HG02870 (cell line): ENCODE results near the gene NME4.
"Not testable (repeated sequence)": the region's sequence is repeated elsewhere in the genome, so short reads cannot be mapped to it uniquely, and the experiment has no call there.

ENCODE experiments used
- ATAC-seq: cut with Tn5 transposase; IDR thresholded peaks from one replicate; pipeline ENCODE4 v1.9.1; 2021; ENCODE audit warnings: mild to moderate bottlenecking, moderate library complexity; ENCODE audit not compliant: unreplicated experiment

Gene NME4

DNA sequence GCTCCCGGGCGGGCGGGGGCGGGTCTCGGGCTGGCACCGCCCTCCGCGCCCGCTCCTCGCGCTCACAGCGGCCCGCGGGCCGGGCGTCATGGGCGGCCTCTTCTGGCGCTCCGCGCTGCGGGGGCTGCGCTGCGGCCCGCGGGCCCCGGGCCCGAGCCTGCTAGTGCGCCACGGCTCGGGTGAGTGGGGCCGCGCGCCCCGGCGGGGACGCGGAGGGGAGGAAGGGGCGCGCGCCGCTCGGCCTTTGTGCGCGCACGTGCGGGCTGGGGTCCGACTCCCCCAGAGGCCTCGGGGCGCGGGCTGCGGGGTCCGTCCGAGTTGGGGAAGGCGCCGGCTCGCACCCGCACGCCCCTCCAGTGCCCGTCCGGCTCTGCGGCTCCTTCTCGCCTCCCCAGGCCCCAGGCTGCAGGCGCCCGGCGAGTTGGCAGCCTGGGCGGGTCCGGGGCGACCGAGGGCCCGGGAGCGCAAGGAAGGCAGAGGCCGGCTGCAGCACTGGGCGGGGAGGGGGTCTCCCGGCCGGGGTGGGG lies at the start of gene NME4:
Gene NME4 (plus strand): TSS at position 65 of the 527 bp plus-strand sequence. CDS start 24 bp downstream, at position 89.
- no peak for ATAC-seq

- no peak for ATAC-seq
These were observed 49.8 kb upstream of the NME4 start for GRCh38 chr16:347203-347602.

DNA sequence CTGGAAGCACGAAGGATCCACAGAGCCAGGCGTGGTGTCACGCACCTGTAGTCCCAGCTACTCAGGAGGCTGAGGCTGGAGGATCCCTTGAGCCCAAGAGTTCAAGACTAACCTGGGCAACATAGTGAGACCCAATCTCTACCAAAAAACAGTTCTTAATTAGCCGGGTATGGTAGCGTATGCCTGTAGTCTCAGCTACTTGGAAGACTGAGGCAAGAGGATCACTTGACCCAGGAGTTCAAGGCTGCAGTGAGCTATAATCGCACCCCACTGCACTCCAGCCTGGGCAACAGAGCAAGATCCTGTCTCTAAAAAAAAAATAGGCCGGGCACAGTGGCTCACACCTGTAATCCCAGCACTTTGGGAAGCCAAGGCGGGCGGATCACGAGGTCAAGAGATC lies 48.5 kb upstream of the NME4 start:
- ATAC-seq = not testable (repeated sequence)

GRCh38 chr16:349211-349610 lies 47.8 kb upstream of the NME4 start:
- no peak for ATAC-seq

- ATAC-seq = no peak
These were observed 46.8 kb upstream of the NME4 start for GRCh38 chr16:350203-350602.

DNA sequence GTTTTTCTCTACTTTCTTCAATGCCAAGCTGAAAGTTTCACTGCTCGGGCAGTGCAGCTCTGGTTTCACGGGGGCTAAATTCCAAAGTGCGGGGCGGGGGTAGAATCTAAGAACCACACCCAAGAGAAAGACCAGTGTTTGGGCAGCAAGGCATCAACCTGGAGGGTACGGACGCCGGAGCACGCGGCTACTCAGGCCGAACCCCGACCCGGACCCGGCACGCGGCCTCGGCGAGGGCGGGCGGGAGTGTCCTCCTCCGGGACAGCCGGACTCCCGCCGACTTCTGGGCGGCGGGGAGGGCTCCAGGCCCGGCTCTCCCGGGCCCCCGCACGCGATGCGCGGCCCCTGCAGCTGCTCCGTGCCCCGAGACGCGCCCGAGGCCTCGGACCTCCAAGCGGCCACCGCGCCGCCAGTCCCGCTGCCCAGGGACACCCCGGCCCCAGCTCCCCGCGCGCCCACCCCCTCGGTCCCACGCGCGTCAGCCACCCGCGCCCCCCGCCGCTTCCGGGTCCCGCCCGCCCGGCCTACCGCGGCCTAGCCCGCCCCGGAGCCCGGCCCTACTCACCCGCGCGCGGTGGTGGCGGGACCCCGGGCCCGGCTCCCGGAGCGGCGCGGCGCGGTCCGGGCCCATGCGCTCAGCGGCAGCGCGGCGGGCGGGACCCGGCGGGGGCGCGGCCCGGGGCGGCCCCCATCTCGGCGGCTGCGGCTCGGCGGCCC lies 45.0 kb upstream of the NME4 start:
- ATAC-seq = no peak

- ATAC-seq = peak; percentile 65
These were observed 44.2 kb upstream of the NME4 start, which contains the start of gene AXIN1 for GRCh38 chr16:352547-353403. TSS of gene AXIN1 (minus strand) at chr16:352723. CDS start at chr16:347025, 5,698 bp downstream.

DNA sequence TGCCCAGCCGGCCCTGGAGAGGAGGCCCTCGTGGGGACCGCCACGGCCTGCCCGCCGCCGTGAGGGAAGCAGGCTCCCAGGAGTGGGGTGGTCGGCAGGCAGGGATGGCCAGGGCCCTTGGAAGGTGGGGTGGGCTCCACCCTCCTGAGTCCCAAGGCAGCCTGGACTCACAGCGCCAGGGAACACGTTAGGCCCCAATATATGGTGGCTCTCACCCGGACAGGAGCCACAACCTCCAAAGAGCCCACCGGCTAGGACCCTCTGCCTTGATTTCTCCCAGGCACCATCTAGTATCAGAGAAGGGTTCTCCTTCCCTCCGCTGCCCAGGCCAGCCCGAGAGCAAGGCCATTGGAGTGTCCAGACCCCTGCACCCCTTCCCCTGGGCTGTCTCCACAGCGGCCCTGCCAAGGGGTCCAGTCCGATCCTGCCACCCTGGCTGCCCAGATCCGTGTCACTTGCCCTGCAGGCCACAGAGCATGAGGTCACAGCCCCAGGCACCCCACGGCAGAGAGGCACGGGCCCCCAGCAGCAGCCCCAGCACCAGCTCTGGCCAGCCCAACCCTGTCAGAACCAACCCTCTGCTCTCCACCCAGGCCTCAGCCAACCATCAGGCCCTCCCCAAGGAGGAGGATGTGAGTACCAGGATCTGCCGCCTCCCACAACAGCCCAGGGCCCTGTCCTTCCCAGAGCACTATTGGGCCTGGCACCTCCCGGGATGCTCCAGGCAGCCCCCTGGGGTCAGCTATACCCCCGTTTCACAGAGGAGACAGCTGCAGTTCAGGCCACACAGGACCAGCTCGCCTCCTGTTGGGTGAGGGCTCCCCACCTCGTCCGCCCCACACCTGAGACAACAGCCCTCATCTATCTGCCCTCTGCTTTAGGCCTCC lies 43.4 kb upstream of the NME4 start:
- no peak for ATAC-seq

DNA sequence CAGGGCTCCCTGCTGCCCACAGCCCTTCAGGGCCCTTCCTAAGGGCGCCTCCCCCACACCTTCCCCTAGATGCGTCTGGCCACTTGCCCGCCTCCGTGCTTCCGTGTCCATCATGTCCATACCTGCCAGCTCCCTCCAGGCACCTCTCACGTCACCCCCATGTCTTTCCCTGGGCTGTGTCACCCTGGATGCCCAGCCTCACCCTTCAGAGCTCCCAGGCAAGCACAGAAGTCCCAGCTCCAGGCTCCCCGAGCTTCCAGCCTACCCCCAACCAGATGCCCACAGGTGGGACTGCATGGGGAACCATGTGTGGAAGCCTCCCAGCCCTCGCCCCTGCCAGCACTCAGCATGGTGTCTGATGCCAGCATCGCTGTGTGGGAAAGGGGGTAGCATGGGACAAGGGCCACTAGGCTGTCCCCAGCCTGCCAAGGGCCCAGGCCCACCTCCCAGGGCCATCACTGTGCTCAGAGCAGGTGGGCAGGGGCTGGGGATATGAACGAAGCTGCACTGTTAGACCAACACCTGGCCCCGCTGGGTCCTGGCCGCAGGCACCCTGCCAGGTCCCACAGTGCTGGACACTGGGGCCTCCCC lies 42.6 kb upstream of the NME4 start:
- no peak for ATAC-seq

DNA sequence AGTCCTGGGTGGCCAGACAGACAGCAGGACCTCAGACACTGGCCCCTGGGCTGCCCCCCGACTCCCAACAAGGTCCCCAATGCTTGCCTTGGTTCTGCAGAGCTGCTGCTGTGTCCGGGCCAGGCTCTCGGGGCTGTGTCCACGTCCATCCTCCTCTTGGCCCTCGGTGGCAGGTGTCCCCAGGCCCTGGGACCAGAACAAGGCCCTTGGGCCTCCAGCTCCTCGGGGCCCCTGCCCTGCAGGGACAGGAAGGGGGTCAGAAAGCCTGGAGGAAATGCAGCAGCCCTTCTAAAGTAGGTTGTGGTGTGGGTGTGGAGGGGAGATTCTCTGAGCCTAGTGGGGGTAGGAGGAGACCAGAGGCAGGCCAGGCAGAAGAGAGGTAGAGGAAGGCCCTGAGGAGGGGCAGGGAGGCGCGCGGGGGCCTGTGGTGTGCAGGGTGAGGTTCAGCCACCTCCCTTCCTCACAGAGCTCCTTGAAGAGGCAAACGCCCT lies 42.0 kb upstream of the NME4 start:
- no peak for ATAC-seq

DNA sequence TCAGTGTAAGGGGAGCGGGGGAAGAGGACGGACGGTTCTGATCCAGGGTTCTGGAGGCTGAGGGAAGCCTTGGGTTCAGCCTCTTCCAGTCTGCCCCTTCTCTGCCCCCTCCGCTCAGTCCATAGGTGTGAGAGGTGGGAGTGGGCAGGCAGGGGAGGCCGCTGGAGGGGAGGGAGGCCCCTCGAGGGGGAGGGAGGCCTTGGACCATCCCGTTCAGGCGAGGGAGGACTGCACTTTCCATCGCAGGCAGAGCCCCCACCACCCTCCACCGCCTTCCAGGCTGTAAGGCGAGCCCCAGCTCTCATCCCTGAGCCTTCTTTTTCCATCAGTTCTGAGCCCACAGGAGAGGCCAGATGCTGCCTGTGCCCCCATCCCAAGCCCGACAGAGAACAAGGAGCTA lies 40.3 kb upstream of the NME4 start:
- no peak for ATAC-seq

DNA sequence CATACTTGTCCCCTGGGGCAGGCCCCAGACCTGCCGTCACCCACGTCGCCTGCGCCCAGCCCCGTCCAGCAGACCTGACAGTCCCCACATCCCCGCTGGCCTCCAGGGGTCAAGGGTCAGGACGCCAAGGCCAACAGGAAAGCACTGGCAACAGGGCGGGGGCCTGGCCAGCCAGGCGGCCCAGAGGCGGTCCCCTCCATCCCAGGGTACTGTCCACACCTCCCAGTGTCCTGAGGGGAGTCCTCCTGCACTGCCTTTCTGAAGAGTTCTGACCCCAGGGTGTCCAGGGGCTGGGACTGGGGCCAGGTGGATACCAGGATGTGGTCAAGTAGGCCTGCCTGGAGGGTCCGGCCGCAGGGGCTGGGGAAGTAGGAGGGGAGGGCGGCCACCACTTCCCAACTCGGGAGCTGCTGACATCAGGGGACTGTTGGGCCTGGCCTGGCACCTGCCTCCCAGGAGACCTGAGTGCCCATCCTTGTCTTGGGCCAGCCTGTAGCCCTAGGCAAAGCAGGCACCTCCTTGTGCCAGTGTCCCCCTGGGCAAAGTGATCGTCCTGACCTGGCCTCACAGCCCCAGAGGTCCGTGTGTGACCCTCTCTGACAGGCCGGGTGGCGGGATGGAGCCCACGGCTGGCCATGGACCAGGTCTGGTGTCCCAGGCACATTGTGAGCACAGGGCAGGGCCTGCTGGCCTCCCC lies 37.8 kb upstream of the NME4 start:
- ATAC-seq = no peak

DNA sequence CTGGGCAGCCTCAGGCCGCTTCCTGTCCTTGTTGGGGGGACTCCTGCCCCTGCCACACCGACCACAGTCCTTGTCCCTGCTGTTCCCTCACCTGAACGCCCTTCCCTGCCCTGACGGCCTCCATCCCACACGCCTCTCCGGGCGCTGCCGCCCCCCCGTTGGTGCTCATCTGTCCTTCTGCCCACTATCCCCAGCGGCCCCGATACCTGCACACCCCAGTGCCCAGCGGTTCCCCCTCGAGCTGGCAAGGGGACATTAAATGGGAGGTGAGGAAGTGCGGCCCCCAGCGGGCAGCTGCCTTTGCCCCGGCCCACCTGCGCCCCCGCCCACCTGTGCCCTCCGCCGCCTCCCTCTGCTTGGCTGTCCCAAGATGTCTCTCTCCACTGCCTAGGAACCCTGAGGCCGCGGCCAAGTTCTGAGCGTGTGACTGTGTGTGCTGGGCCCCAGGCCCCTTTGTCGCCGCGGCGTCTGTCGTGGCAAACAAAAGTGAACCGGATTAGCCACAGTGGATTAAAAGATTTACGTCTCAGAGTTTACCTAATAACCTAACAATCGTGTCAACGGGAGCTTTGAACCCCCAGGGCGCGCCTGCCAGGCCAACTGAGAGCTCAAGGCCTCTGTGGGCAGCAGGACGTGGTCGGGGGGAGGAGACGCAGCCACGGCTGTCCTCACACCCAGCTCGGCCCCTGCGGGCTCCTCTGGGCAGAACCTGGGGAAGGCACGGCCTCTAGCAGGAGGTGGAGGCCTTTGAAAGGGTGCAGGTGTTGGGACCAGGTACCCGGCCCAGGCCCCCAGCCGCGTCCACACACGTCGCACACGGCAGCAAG lies 36.9 kb upstream of the NME4 start:
- no peak for ATAC-seq

DNA sequence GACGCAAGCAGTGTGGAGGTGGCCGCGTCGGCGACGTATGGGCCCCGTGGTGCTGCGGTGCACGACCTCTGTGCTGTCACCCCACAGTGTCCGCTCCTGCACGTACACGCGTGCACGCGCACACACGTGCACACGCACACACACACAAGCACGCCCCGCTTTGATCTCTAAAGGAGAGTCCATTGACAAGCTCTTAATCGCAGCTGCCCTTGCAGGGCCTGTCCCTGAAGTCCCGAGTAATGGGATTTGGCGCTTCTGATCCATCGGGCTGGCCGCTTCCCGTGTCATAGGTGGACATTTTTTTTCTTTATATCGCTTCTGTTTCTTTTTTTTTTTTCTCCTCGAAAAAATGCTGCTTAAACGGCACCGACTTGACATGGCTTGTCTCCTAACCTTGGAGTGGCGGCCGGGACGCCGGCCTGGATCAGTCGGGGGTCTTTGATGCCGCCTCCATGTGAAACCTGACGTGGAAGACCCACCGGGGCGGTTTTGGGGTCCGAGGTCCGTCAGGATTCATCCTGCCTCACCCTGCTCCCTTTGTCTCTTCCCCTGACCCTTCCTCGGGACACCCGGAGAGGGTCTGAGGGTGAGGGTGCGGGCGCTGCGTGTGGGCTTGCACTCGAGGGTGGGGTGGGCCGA lies 36.2 kb upstream of the NME4 start:
- no peak for ATAC-seq

GRCh38 chr16:361341-361871 lies 35.6 kb upstream of the NME4 start:
- no peak for ATAC-seq

DNA sequence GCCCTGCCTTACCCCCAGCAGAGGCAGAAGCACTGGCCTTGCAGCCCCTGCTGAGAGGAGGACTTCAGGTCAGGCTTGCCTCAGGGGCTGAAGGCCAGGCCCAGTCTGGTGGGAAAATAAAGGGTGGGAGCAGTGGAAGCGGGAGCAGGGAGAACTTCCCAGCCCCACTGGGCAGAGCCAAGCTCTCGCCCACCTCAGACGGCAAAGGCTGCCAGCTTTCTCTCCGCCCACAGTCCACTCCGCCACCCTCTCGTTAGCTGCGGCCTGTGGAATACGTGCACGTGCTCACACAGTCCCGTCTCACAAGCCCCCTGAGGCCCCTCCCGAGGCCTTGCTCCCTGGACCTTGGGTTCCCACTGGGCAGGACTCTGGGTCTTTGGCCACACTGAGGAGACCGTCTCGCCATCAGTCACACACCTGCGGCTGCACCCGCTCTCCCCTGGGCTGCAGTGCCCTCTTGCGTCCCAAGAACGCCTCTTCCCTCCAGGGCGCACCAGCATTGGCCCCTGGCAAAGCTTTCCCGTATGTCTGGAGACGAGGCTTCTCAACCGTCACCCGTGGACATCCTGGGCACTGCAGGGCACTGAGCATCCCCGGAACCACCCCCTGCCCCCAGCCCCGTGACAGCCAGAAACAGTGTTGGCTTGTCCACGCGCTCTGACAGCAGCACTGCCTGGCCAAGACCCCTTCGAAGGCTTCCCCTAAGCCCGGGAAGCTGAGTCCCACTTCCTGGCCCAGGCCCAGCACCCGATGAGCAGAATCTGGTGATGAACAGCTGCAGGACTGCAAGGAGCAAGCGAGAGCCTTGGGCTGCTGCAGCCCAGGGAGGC lies 34.9 kb upstream of the NME4 start:
- peak; percentile 59 for ATAC-seq

DNA sequence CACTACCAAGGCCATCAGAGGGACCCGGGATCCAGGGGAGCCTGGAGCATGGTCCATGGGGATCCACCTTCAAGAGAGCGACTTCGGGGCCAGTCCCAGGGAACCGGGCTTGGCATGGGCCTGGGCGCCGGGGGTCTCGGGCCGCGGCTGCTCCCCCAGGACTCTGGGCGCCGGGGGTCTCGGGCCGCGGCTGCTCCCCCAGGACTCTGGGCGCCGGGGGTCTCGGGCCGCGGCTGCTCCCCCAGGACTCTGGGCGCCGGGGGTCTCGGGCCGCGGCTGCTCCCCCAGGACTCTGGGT lies 34.3 kb upstream of the NME4 start:
- not testable (repeated sequence) for ATAC-seq
